NAMALWA (cell line): ENCODE measurements around the gene UBE2E3.

ENCODE experiments used
- DNase-seq: peaks from one replicate; pipeline ENCODE4 v3.0.0-alpha.2; 2015; ENCODE audit warnings: low spot score

The UBE2E3 gene

GRCh38 chr2:180980106-180980942 lies at the start of gene UBE2E3:
TSS of gene UBE2E3 (plus strand) at chr2:180980605. CDS start at chr2:180982043, 1,438 bp downstream.
- peak; percentile 84 for DNase-seq

GRCh38 chr2:180931841-180932240 lies 48.6 kb upstream of the UBE2E3 start:
- DNase-seq = no peak

- DNase-seq = no peak
Measured at GRCh38 chr2:180933332-180933731, 47.1 kb upstream of the UBE2E3 start.

GRCh38 chr2:180934911-180935310 lies 45.5 kb upstream of the UBE2E3 start:
- DNase-seq = no peak

GRCh38 chr2:180937480-180937879 lies 42.9 kb upstream of the UBE2E3 start:
- peak; percentile 63 for DNase-seq

GRCh38 chr2:180938451-180938850 lies 42.0 kb upstream of the UBE2E3 start:
- DNase-seq = no peak

GRCh38 chr2:180943275-180943674 lies 37.1 kb upstream of the UBE2E3 start:
- DNase-seq = no peak

- DNase-seq = no peak
Measured at GRCh38 chr2:180944372-180944771, 36.0 kb upstream of the UBE2E3 start.

GRCh38 chr2:180947208-180947689 lies 33.2 kb upstream of the UBE2E3 start:
- no peak for DNase-seq

GRCh38 chr2:180949896-180950295 lies 30.5 kb upstream of the UBE2E3 start:
- no peak for DNase-seq

- no peak for DNase-seq
Measured at GRCh38 chr2:180952082-180952481, 28.3 kb upstream of the UBE2E3 start.

GRCh38 chr2:180952731-180953336 lies 27.6 kb upstream of the UBE2E3 start:
- DNase-seq = no peak

GRCh38 chr2:180953550-180953949 lies 26.9 kb upstream of the UBE2E3 start:
- no peak for DNase-seq

- no peak for DNase-seq
Measured at GRCh38 chr2:180955101-180955500, 25.3 kb upstream of the UBE2E3 start.

GRCh38 chr2:180959787-180960186 lies 20.6 kb upstream of the UBE2E3 start:
- no peak for DNase-seq

- no peak for DNase-seq
Measured at GRCh38 chr2:180960982-180961381, 19.4 kb upstream of the UBE2E3 start.

GRCh38 chr2:180962727-180963314 lies 17.6 kb upstream of the UBE2E3 start:
- no peak for DNase-seq

GRCh38 chr2:180966378-180966777 lies 14.0 kb upstream of the UBE2E3 start:
- no peak for DNase-seq

- DNase-seq = no peak
Measured at GRCh38 chr2:180969124-180969523, 11.3 kb upstream of the UBE2E3 start.

GRCh38 chr2:180970016-180970415 lies 10.4 kb upstream of the UBE2E3 start:
- no peak for DNase-seq

- no peak for DNase-seq
Measured at GRCh38 chr2:180971811-180972210, 8.6 kb upstream of the UBE2E3 start.

- DNase-seq = no peak
Measured at GRCh38 chr2:180975585-180975984, 4.8 kb upstream of the UBE2E3 start.
